Prostate gland (tissue), 2 donors: ENCODE data around the gene GSTA3. TPM values are rescaled to one million over a fixed set of nuclear protein-coding genes. Genes with fewer than 3 reads are reported as not detected.

Experiments used
- DNase-seq: peaks from one replicate; pipeline ENCODE4 v3.0.0-alpha.2; 2019; ENCODE audit warnings: low spot score
- H3K27ac ChIP-seq, 2 donors: fragments of 200-600 bp; sonication (generic); 2 replicates each; pipeline ENCODE4 v1.5.1; 2017 to 2019
- H3K27me3 ChIP-seq: fragments of 200-600 bp; sonication (generic); replicated peaks from 2 replicates; pipeline ENCODE4 v1.5.1; 2019; ENCODE audit not compliant: insufficient read depth
- H3K36me3 ChIP-seq, 2 donors: fragments of 200-600 bp; sonication (generic); 1 replicate in 1 of 2; 2 replicates in 1 of 2; pipeline versions ENCODE4 v1.5.1 to v1.8.1; 2017 to 2019
- H3K4me1 ChIP-seq: fragments of 200-600 bp; sonication (generic); replicated peaks from 2 replicates; pipeline ENCODE4 v1.5.1; 2019
- H3K4me3 ChIP-seq, 2 donors: fragments of 200-600 bp; sonication (generic); 2 replicates each; pipeline ENCODE4 v1.5.1; 2017 to 2019
- H3K9me3 ChIP-seq: fragments of 200-600 bp; sonication (generic); 2 replicates; pipeline ENCODE4 v1.5.1; 2017
- CTCF ChIP-seq, 4 experiments: fragments of 200-600 bp in 2 of 4; fragments of 450-650 bp in 2 of 4; sonication (generic) in 2 of 4; IDR thresholded peaks; 1 replicate in 3 of 4; 2 replicates in 1 of 4; pipeline ENCODE4 v1.5.1; 2016 to 2019; ENCODE audit warnings: antibody characterized with exemption in 4 of 4, mild to moderate bottlenecking in 2 of 4, moderate library complexity in 2 of 4
- POLR2A ChIP-seq: fragments of 450-650 bp; IDR thresholded peaks from one replicate; pipeline ENCODE4 v1.6.1; 2016; ENCODE audit warnings: antibody characterized with exemption, mild to moderate bottlenecking
- POLR2AphosphoS5 ChIP-seq: sonication (generic); formaldehyde crosslinking; IDR thresholded peaks from one replicate; pipeline ENCODE4 v1.6.1; 2017; ENCODE audit warnings: antibody characterized with exemption
- WGBS: methylation state at CpG from one replicate; pipeline ENCODE4 v1.1.5; 2018; 5-methylcytosine and 5-hydroxymethylcytosine counted together
- intact Hi-C: fragments of 100-400 bp; cut with DNase I; formaldehyde crosslinking; loops from one replicate; pipeline ENCODE4 v1.14.2; 2022
- total RNA-seq, 2 donors: library from RNA; depleted of rRNA; stranded (reverse); fragments of >200 nt; gene quantifications; one replicate each; pipeline ENCODE4 v1.1.0, GENCODE V29; 2016

Gene GSTA3
- total RNA-seq, 2 donors from 2014 or later, result 20.2 TPM; not detected in 1

- intact Hi-C loops, result no loop called here
- Histone ChIP-seq H3K4me1 (no peaks in the 10 kb centered on the region), H3K4me3 (no peak overlapping the region), H3K27ac (no peak overlapping the region), H3K36me3 (no peaks in the 10 kb centered on the region), H3K27me3 (no peaks in the 10 kb centered on the region), H3K9me3 (no peaks in the 10 kb centered on the region)
- DNase-seq, result no peak
- TF ChIP-seq POLR2A, result no peak
- no peak for TF ChIP-seq CTCF (IDR thresholded peaks at IDR 0.05)
- no peak for TF ChIP-seq POLR2AphosphoS5
Observed at GRCh38 chr6:52914516-52914915, 5.0 kb upstream of the GSTA3 start.

- TF ChIP-seq POLR2A (no peak), CTCF (IDR thresholded peaks at IDR 0.05) (no peak), POLR2AphosphoS5 (no peak)
- Histone ChIP-seq H3K27ac (no peak overlapping the region), H3K27me3 (no peaks in the 10 kb centered on the region), H3K4me3 (no peak overlapping the region), H3K9me3 (no peaks in the 10 kb centered on the region), H3K36me3 (no peaks in the 10 kb centered on the region), H3K4me1 (no peaks in the 10 kb centered on the region)
- no peak for DNase-seq
- 89% methylated on average over 4 of the region's 4 CpGs for WGBS
- intact Hi-C loops, result no loop called here
Observed at GRCh38 chr6:52910091-52910490, 593 bp upstream of the GSTA3 start.

- no peak for TF ChIP-seq POLR2A
- no peak for TF ChIP-seq POLR2AphosphoS5
- TF ChIP-seq CTCF (IDR thresholded peaks at IDR 0.05), result no peak
- no peak for DNase-seq
- Histone ChIP-seq H3K4me1 (no peaks in the 10 kb centered on the region), H3K27me3 (no peaks in the 10 kb centered on the region), H3K4me3 (no peak overlapping the region), H3K36me3 (no peaks in the 10 kb centered on the region), H3K9me3 (no peaks in the 10 kb centered on the region), H3K27ac (no peak overlapping the region)
- intact Hi-C loops, result no loop called here
- WGBS, result 80% methylated on average over 3 of the region's 3 CpGs
Observed at GRCh38 chr6:52909131-52909530, 367 bp downstream of the GSTA3 start.

- no peaks in the 10 kb centered on the region for H3K27me3 ChIP-seq
- intact Hi-C loops, result no loop called here
- 58% methylated on average over 2 of the region's 2 CpGs for WGBS
- no peak overlapping the region for H3K4me3 ChIP-seq
- no peak overlapping the region for H3K27ac ChIP-seq
- no peaks in the 10 kb centered on the region for H3K4me1 ChIP-seq
- DNase-seq, result no peak
- no peak for TF ChIP-seq POLR2A
- no peak for TF ChIP-seq CTCF (IDR thresholded peaks at IDR 0.05)
- no peak for TF ChIP-seq POLR2AphosphoS5
- H3K36me3 ChIP-seq, result no peaks in the 10 kb centered on the region
- no peaks in the 10 kb centered on the region for H3K9me3 ChIP-seq
Observed at GRCh38 chr6:52908526-52908925, 972 bp downstream of the GSTA3 start.

GRCh38 chr6:52904562-52905279 lies 4.8 kb downstream of the GSTA3 start:
- WGBS, result 68% methylated on average over 6 of the region's 6 CpGs
- no peak for DNase-seq
- H3K36me3 ChIP-seq, result no peaks in the 10 kb centered on the region
- TF ChIP-seq POLR2AphosphoS5 (no peak), CTCF (IDR thresholded peaks at IDR 0.05) (no peak), POLR2A (no peak)
- H3K4me1 ChIP-seq, result no peaks in the 10 kb centered on the region
- no peaks in the 10 kb centered on the region for H3K27me3 ChIP-seq
- intact Hi-C loops, result no loop called here
- no peak overlapping the region for H3K4me3 ChIP-seq
- H3K27ac ChIP-seq, result no peak overlapping the region
- H3K9me3 ChIP-seq, result no peaks in the 10 kb centered on the region
